Body of pancreas (tissue), 4 donors: ENCODE data around the gene SSBP1. TPM values are rescaled to one million over a fixed set of nuclear protein-coding genes. Genes with fewer than 3 reads are reported as not detected.
A peak's percentile ranks its signal among the peaks of the same experiment; 100 is the strongest.

ENCODE experiments used
- ATAC-seq: fragments of 150-250 bp; one replicate; pipeline ENCODE4 v1.9.1; 2016
- DNase-seq, 4 donors: peaks; one replicate each; pipeline ENCODE4 v3.0.0-alpha.2; 2019
- H3K27ac ChIP-seq, 4 donors: fragments of 200-600 bp; sonication (generic); 1 replicate in 3 of 4; 2 replicates in 1 of 4; pipeline versions ENCODE4 v1.5.1 to v1.6.1; 2016 to 2019; ENCODE audit warnings: mild to moderate bottlenecking in 1 of 4, mixed read lengths in 1 of 4, moderate library complexity in 1 of 4
- H3K27me3 ChIP-seq, 2 donors: fragments of 200-600 bp; sonication (generic); one replicate each; pipeline ENCODE4 v1.6.0; 2016; ENCODE audit warnings: mild to moderate bottlenecking in 1 of 2
- H3K36me3 ChIP-seq, 2 donors: fragments of 200-600 bp; sonication (generic); replicated peaks in 1 of 2; 2 replicates each; pipeline ENCODE4 v1.5.1; 2016; ENCODE audit warnings: low read depth in 2 of 2; ENCODE audit not compliant: insufficient read depth in 1 of 2
- H3K4me1 ChIP-seq: fragments of 200-600 bp; sonication (generic); one replicate; pipeline ENCODE4 v1.6.0; 2016
- H3K4me3 ChIP-seq, 2 donors: fragments of 200-600 bp; sonication (generic); 1 replicate in 1 of 2; 2 replicates in 1 of 2; pipeline ENCODE4 v1.5.1; 2016 to 2019
- H3K9me3 ChIP-seq, 3 donors: fragments of 200-600 bp; sonication (generic); 1 replicate in 2 of 3; 2 replicates in 1 of 3; pipeline ENCODE4 v1.5.1; 2016
- POLR2A ChIP-seq, 3 donors: fragments of 450-650 bp; IDR thresholded peaks; one replicate each; pipeline ENCODE4 v1.6.1; 2016; ENCODE audit warnings: antibody characterized with exemption in 3 of 3, mild to moderate bottlenecking in 2 of 3
- WGBS, 2 donors: methylation state at CpG; one replicate each; pipeline ENCODE4 v1.1.5; 2017; 5-methylcytosine and 5-hydroxymethylcytosine counted together
- intact Hi-C: fragments of 100-400 bp; cut with DNase I; formaldehyde crosslinking; loops from one replicate; pipeline ENCODE4 v1.15.1; 2023
- total RNA-seq, 2 donors: library from RNA; depleted of rRNA; stranded (reverse); fragments of >200 nt; gene quantifications; one replicate each; pipeline ENCODE4 v1.1.0, GENCODE V29; 2016
- TF ChIP-seq, protein P1 (sequence below), 7 experiments: fragments of 450-650 bp in 4 of 7; fragments of 200-600 bp in 3 of 7; sonication (generic) in 3 of 7; IDR thresholded peaks; one replicate each; pipeline ENCODE4 v1.5.1; 2016 to 2019; ENCODE audit warnings: antibody characterized with exemption in 7 of 7

The SSBP1 gene
- total RNA-seq, 2 donors from 2014 or later: 32.6 to 52.9 TPM

DNA sequence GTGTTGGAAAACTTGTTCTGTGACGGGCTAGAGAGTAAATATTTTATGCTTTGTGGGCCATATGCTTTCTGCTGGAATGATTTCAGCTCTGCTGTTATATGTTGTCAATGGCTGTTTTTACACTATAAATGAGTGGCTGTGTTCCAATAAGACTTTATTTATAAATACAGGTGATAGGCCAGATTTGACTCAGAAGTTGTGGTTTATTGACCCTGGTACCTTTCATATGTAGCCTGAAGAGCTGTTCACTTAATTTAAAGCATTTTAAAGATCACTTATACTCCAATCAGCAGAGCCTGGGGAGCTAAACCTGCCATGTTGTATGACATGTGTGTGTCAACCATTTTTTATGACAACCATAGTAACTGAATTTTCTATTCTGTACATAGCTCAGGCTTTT lies 9.1 kb upstream of the SSBP1 start:
- Histone ChIP-seq H3K27ac (no peak overlapping the region), H3K36me3 (no peaks in the 10 kb centered on the region), H3K4me1 (no peaks in the 10 kb centered on the region), H3K9me3 (no peaks in the 10 kb centered on the region), H3K4me3 (no peak overlapping the region), H3K27me3 (no peaks in the 10 kb centered on the region)
- WGBS, 2 donors: 87 to 88% methylated on average over 1 of the region's 1 CpG
- intact Hi-C loops: no loop called here
- no peak for TF ChIP-seq POLR2A (IDR thresholded peaks at IDR 0.05)
- TF ChIP-seq, protein P1, sequence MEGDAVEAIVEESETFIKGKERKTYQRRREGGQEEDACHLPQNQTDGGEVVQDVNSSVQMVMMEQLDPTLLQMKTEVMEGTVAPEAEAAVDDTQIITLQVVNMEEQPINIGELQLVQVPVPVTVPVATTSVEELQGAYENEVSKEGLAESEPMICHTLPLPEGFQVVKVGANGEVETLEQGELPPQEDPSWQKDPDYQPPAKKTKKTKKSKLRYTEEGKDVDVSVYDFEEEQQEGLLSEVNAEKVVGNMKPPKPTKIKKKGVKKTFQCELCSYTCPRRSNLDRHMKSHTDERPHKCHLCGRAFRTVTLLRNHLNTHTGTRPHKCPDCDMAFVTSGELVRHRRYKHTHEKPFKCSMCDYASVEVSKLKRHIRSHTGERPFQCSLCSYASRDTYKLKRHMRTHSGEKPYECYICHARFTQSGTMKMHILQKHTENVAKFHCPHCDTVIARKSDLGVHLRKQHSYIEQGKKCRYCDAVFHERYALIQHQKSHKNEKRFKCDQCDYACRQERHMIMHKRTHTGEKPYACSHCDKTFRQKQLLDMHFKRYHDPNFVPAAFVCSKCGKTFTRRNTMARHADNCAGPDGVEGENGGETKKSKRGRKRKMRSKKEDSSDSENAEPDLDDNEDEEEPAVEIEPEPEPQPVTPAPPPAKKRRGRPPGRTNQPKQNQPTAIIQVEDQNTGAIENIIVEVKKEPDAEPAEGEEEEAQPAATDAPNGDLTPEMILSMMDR (IDR thresholded peaks at IDR 0.05): no peak
- DNase-seq (no peak), ATAC-seq (no peak)

DNA sequence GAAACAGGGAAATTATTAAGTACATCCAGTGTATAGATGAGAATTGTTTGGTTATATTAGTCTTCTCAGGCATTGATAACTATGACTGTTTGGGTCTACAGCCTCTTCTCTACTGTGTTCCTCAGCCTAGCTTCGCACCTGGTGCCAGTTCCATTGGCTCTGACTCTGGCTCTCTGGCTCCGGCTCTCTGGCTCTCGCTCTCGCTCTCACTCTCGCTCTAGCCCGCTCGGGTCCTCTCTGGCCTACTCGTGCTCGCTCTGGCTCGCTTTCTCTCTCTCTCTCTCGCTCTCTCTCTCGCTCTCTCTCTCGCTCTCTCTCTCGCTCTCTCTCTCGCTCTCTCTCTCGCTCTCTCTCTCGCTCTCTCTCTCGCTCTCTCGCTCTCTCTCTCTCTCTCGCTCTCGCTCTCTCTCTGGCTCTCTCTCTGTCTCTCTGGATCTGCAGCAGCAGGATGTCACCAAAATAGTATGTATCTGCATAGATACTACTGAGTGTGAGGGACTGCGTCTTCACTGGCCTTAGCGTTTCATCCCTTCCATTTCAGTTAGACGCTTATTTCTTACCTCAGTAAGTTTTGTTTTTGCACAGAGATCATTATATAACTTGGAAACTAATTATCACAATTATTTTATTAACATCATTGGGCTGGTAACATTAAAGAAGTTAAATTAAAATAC lies 6.5 kb upstream of the SSBP1 start:
- no peaks in the 10 kb centered on the region for H3K36me3 ChIP-seq
- H3K27ac ChIP-seq: no peak overlapping the region
- H3K4me3 ChIP-seq: no peak overlapping the region
- no peaks in the 10 kb centered on the region for H3K9me3 ChIP-seq
- WGBS, 2 donors: 75 to 80% methylated on average over 16 to 22 of the region's 24 CpGs
- no peaks in the 10 kb centered on the region for H3K4me1 ChIP-seq
- no peaks in the 10 kb centered on the region for H3K27me3 ChIP-seq
- TF ChIP-seq POLR2A (IDR thresholded peaks at IDR 0.05): no peak
- TF ChIP-seq, protein P1 (IDR thresholded peaks at IDR 0.05): peak in 1 of 7 experiments; percentile 7
- ATAC-seq (no peak), DNase-seq (peak in 1 of 4 donors; percentile 13)
- intact Hi-C loops: loop anchor here (10.0 kb wide), 1 partner anchor 67 kb away; no protein-coding TSS in a partner anchor

DNA sequence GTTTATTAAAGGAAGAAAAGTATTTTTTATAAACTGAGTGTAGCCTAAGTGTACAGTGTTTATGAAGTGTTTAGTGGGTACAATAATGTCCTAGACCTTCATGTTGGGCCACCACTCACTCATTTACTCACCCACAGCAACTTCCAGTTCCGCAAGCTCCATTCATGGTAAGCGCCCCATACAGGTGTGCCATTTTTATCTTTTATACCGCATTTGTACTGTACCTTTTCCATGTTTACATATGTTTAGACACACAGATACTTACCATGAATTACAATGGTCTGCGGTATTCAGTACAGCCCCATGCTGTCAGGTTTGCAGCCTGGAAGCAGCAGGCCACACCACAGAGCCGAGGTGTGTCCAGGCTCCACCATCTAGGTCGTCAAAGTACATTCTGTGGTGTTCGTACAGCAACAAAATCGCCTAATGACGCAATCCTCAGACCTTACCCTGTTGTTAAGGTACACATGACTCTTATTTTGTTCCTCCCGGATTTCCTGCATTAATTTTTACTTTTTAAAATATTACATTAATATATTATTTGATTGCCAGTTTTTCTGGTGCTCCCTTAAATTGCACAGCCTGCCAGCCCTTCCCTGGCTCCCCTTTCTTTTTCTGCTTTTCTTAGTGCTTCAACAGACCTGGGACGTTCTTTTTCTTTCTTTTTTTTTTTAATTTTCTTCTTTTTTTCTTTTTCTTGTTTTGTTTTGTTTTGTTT lies 881 bp upstream of the SSBP1 start:
- intact Hi-C loops: loop anchor here (10.0 kb wide), 1 partner anchor 72 kb away; no protein-coding TSS in a partner anchor
- ATAC-seq: no peak

DNA sequence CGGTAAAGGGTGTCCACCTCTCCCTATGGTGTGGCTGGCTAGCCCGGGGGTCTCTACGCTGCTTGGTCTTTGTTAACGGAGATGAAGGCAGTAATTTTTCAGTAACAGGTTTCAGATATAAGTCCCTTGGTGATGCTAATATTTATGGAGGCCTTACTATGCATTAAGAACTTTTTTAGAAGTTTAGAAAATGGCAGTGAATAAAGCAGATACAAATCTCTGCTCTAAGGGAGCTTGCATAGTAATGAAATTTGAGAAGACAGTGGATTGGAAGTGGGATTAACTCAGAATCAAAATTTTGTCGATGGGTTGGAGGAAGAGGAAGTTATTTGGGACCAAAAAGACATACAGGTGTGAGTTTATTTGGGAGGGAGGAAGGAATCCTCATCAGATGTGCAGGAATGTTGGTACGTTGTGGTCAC lies 445 bp downstream of the SSBP1 start:
- H3K4me1 ChIP-seq: peaks cover 21% of the 10 kb centered on the region
- TF ChIP-seq, protein P1 (IDR thresholded peaks at IDR 0.05): no peak
- TF ChIP-seq POLR2A (IDR thresholded peaks at IDR 0.05): no peak
- H3K36me3 ChIP-seq: peaks cover 6 to 12% of the 10 kb centered on the region in 2 donors
- no peak for ATAC-seq
- H3K27ac ChIP-seq: peak overlapping the region in 3 of 4 donors; percentile 66 to 90 (median 88)
- H3K27me3 ChIP-seq: no peaks in the 10 kb centered on the region
- WGBS, 2 donors: 1 to 3% methylated on average over 6 of the region's 6 CpGs
- intact Hi-C loops: loop anchor here (10.0 kb wide), 1 partner anchor 74 kb away; no protein-coding TSS in a partner anchor
- DNase-seq: no peak
- H3K4me3 ChIP-seq: peak overlapping the region; percentile 77 to 91
- no peaks in the 10 kb centered on the region for H3K9me3 ChIP-seq

More for the DNA sequence above, 881 bp upstream of the SSBP1 start:
- Histone ChIP-seq H3K27ac (peak overlapping the region in 3 of 4 donors; percentile 66 to 90 (median 88)), H3K9me3 (no peaks in the 10 kb centered on the region), H3K4me3 (peak overlapping the region in 1 of 2 donors; percentile 91), H3K4me1 (peaks cover 21% of the 10 kb centered on the region), H3K27me3 (no peaks in the 10 kb centered on the region), H3K36me3 (peaks cover 0 to 8% of the 10 kb centered on the region in 2 donors)
- 56 to 59% methylated on average over 11 of the region's 11 CpGs for WGBS, 2 donors
- peak; percentile 16 to 31 (median 22) for DNase-seq
- TF ChIP-seq POLR2A (IDR thresholded peaks at IDR 0.05): no peak
- TF ChIP-seq, protein P1 (IDR thresholded peaks at IDR 0.05): no peak
